Kasumi-1 (cell line): ENCODE results near the gene VPS11.
A peak's percentile ranks its signal among the peaks of the same experiment; 100 is the strongest.

ENCODE experiments used
- DNase-seq, 2 experiments: peaks; one replicate each; lab custom pipeline; 2025; lab: John Stamatoyannopoulos, UW

VPS11 gene

DNA sequence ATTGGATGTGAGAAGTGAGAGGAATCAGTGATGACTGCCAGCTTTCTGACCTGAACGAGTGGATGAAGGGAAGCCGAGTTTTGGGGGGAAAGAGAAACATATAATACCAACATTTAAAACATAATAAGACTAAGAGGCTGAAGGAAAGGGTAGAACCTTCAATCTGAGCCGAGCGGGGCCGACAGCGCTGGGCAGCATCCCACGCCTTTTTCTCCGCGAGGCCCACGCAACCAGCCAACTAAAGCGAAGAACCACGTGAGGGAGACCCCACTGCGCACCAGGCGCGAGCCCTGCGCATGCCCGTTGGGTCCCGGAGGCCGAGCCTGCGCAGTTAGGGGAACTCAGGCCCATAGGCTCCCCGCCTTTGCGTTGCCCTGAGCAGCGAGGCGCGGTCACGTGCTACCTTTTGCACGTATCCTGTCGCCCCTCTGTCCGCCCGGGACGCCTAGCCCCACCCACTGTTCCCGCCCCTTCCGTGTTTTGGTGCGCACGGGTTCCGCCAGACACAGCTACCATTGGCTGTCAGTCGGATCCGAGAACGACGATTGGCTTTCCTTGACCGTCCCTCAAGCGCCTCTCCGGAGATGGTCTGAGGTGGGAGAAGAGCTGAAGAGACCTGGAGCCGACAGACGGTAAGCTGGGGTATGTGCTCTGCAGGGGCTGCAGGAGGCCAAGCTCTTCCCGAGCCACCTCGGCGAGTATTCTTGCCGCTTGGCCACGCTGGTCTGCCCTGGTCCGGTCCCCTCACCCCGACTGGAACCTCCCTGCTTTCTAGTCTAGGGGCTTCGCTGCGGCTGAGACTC is 53.6 kb downstream of the VPS11 start, which contains the start of gene HINFP:
Gene HINFP (plus strand): TSS at position 573 of the 803 bp plus-strand sequence. CDS start 5,365 bp downstream, outside the sequence.
- peak; percentile 98 to 99 for DNase-seq

GRCh38 chr11:119121811-119122124 is 54.1 kb downstream of the VPS11 start:
- DNase-seq: no peak

GRCh38 chr11:119125821-119126220 is 58.2 kb downstream of the VPS11 start:
- no peak for DNase-seq

DNA sequence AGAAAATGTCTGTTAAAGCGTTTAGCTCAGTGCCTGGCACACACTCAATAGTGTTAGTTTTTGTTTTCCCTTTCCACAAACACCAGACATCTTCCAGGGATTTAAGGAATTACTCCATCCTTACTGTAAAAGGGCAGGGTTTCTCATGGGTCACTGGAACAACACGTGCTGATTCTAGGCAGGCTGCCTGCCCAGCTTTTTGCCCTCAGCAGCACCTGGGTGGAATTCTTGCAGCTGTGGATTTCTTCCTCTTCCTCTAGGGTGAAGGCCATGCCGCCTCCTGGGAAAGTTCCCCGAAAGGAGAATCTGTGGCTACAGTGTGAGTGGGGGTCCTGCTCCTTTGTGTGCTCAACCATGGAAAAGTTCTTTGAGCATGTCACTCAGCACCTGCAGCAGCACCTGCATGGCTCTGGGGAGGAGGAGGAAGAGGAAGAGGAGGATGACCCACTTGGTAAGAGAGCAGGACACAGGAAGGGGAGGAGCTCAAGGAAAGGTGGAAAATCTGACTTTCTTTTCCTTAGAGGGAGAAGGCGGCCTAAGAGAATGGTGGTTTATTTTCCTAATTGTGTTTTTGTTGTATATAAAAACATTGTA is 59.2 kb downstream of the VPS11 start:
- DNase-seq: no peak

DNA sequence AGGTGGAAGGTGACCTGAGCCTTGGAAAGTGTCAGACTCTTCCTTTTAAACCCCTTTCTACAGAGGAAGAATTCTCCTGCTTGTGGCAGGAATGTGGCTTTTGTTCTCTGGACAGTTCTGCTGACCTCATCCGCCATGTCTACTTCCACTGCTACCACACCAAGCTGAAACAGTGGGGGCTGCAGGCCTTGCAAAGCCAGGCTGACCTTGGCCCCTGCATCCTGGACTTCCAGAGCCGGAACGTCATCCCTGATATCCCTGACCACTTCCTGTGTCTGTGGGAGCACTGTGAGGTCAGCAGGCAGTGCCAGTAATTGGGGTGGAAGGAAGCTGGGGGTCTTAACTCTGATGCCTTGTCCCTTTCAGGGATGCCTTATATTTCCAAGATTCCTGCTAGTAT is 63.0 kb downstream of the VPS11 start:
- DNase-seq: no peak
